HepG2 (cell line): Measurements from ENCODE around the gene FOXL3. TPM values are rescaled to one million over a fixed set of nuclear protein-coding genes. Genes with fewer than 3 reads are reported as not detected.

Source experiments
- ATAC-seq: fragments of 200-7000 bp; cut with Tn5 transposase; 3 replicates; pipeline ENCODE4 v1.9.1; 2020; ENCODE audit warnings: mild to moderate bottlenecking, moderate library complexity
- BruUV-seq: library from RNA; stranded (reverse); fragments of 400-500 nt; replicated peaks from 2 replicates; lab custom pipeline; 2021; lab: Mats Ljungman, UMichigan
- CTCF ChIA-PET: fragments of 300-600 bp; formaldehyde crosslinking; extraction: SDS; loops from one replicate; lab custom pipeline; 2021; ENCODE audit warnings: low total read pairs, inconsistent platforms, low intra/inter-chr PET ratio; lab: Yijun Ruan, JAX
- POLR2A ChIA-PET: fragments of 350-600 bp; sonication (Branson Sonifier 250); formaldehyde crosslinking; loops from one replicate; lab custom pipeline; 2020; ENCODE audit warnings: antibody characterized with exemption, inconsistent platforms; lab: Yijun Ruan, JAX
- DNase-seq: peaks from one replicate; pipeline ENCODE4 v3.0.0-alpha.2; 2015; ENCODE audit warnings: low spot score
- FAIRE-seq: peaks from 3 replicates; lab custom pipeline; 2011; peaks lifted over from hg19 to GRCh38; lab: Jason Lieb, UNC
- H2AFZ ChIP-seq: one replicate; pipeline ENCODE4 v1.6.1; 2011; ENCODE audit warnings: low read length, inconsistent platforms
- H3K27ac ChIP-seq: fragments of 300-600 bp; 3 replicates; pipeline ENCODE4 v1.8.0; 2011; ENCODE audit warnings: mixed run types, mild to moderate bottlenecking, mixed read lengths, low read length, inconsistent platforms; ENCODE audit not compliant: insufficient read depth; ENCODE audit errors: extremely low read length
- H3K27me3 ChIP-seq, 2 experiments: fragments of 200-600 bp in 1 of 2; 2 replicates in 1 of 2; 3 replicates in 1 of 2; pipeline versions ENCODE4 v1.6.0 to v1.8.0; 2011; ENCODE audit warnings: low read length in 2 of 2, mild to moderate bottlenecking in 2 of 2, moderate library complexity in 2 of 2, inconsistent platforms in 1 of 2; ENCODE audit not compliant: insufficient read depth in 2 of 2, control insufficient read depth in 1 of 2
- H3K36me3 ChIP-seq, 2 experiments: fragments of 200-600 bp in 1 of 2; replicated peaks in 1 of 2; 2 replicates in 1 of 2; 3 replicates in 1 of 2; pipeline versions ENCODE4 v1.5.1 to v1.8.0; 2011; ENCODE audit warnings: low read length in 2 of 2, inconsistent platforms in 1 of 2; ENCODE audit not compliant: insufficient read depth in 2 of 2, control insufficient read depth in 1 of 2
- H3K4me1 ChIP-seq: 2 replicates; pipeline ENCODE4 v1.5.1; 2012; ENCODE audit warnings: low read length, inconsistent platforms; ENCODE audit not compliant: insufficient read depth
- H3K4me2 ChIP-seq: 2 replicates; pipeline ENCODE4 v1.6.0; 2011; ENCODE audit warnings: low read depth, low read length, inconsistent platforms
- H3K4me3 ChIP-seq, 3 experiments: fragments of 200-600 bp in 1 of 3; sonication (generic), shearing (Covaris generic) in 1 of 3; replicated peaks in 1 of 3; 2 replicates each; pipeline ENCODE4 v1.5.1; 2011 to 2016; ENCODE audit warnings: low read length in 3 of 3, inconsistent platforms in 2 of 3, low read depth in 2 of 3, mild to moderate bottlenecking in 2 of 3, control low read depth in 1 of 3, mixed read lengths in 1 of 3; ENCODE audit not compliant: insufficient read depth in 1 of 3
- H3K79me2 ChIP-seq: one replicate; pipeline ENCODE4 v1.6.1; 2011; ENCODE audit warnings: low read length, inconsistent platforms; ENCODE audit not compliant: insufficient read depth
- H3K9ac ChIP-seq: 2 replicates; pipeline ENCODE4 v1.6.0; 2011; ENCODE audit warnings: mild to moderate bottlenecking, low read depth, low read length, inconsistent platforms; ENCODE audit not compliant: insufficient read depth
- H3K9me3 ChIP-seq: 2 replicates; pipeline ENCODE4 v1.5.1; 2012; ENCODE audit warnings: mild to moderate bottlenecking, low read length
- H4K20me1 ChIP-seq: 2 replicates; pipeline ENCODE4 v1.6.0; 2011; ENCODE audit warnings: inconsistent platforms, mild to moderate bottlenecking, low read length, moderate library complexity; ENCODE audit not compliant: insufficient read depth
- ARID5B ChIP-seq: IDR thresholded peaks from 2 replicates; pipeline ENCODE4 v1.4.0; 2020; ENCODE audit warnings: mild to moderate bottlenecking, missing genetic modification reagents
- DZIP1 ChIP-seq: sonication (generic); formaldehyde crosslinking; IDR thresholded peaks from 2 replicates; pipeline ENCODE4 v1.5.0; 2020; ENCODE audit warnings: mild to moderate bottlenecking, missing genetic modification reagents
- ZMYM3 ChIP-seq: sonication (generic); formaldehyde crosslinking; IDR thresholded peaks from 2 replicates; pipeline ENCODE4 v1.5.1; 2020; ENCODE audit warnings: mild to moderate bottlenecking, missing genetic modification reagents
- ZNF10 ChIP-seq: sonication (generic); formaldehyde crosslinking; IDR thresholded peaks from 2 replicates; pipeline ENCODE4 v1.4.0; 2020; ENCODE audit warnings: mild to moderate bottlenecking, low read depth, missing genetic modification reagents, borderline replicate concordance
- WGBS: methylation state at CpG from one replicate; pipeline ENCODE4 v1.1.6; 2017; ENCODE audit warnings: low lambda C conversion rate; 5-methylcytosine and 5-hydroxymethylcytosine counted together
- in situ Hi-C: cut with HindIII; loops from 2 replicates; pipeline ENCODE4 v1.10.0; 2017; ENCODE audit warnings: low pct_unique_long_range_greater_than_20kb; ENCODE audit not compliant: extremely low pct_ligation_motif_present
- intact Hi-C: fragments of 100-400 bp; cut with micrococcal nuclease; formaldehyde crosslinking; loops from one replicate; pipeline ENCODE4 v1.10.0; 2022; ENCODE audit not compliant: unreplicated experiment
- polyA plus RNA-seq, 8 experiments: library from polyadenylated mRNA; depleted of rRNA in 3 of 8; stranded (reverse) in 7 of 8; unstranded in 1 of 8; fragments of >200 nt; fragmentation: Illumina TruSeq in 4 of 8; extraction: Trizol in 4 of 8; gene quantifications; 2 replicates each; pipeline versions ENCODE4 v1.2.1 to v1.2.3, GENCODE V29; 2011 to 2016; ENCODE audit warnings: low read depth in 4 of 8, missing spikeins in 1 of 8, mixed read lengths in 1 of 8; ENCODE audit not compliant: insufficient read depth in 1 of 8
- total RNA-seq, 5 experiments: library from RNA; depleted of rRNA; stranded (reverse); fragments of >200 nt; fragmentation: Illumina TruSeq; extraction: Trizol; gene quantifications; 2 replicates each; pipeline ENCODE4 v1.2.3, GENCODE V29; 2016; ENCODE audit warnings: low read depth in 1 of 5

FOXL3 gene
- total and polyA plus RNA-seq, 2 of the 13 experiments (the other 11 are each of a cell fraction or from before 2014, with no cell fraction given), result not detected

DNA sequence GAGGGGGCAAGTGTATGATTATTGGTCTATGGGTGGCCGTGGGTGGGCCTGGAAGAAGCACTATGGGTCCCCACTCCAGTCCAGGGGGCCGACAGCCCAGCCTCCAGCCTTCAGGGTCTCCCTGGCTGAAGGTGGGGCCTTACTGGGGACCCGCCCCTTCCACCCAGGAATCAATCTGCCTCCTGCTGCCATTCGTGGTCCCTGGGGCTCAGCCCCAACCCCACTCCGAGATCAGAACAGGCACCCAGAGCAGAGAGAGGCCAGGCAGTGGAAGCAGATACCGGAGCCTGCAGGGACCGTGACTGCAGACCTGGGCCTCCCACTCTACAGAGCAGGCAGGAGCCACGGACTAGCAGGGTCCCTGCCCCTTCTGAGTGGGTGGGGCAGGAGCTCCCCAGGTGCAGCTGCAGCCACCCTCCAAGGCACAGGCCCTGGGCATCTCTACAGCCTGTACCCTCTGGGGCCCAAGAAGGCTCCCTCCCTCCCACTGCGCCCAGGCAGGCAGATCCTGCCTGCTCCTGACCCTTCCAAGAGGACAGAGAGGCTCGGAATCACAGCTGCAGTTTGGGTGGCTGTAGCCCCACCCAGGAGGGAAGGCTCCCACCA, 13.6 kb upstream of the FOXL3 start (continued):
- TF ChIP-seq ARID5B (CRISPR knock-in tag), result no peak
- TF ChIP-seq DZIP1, result no peak
- TF ChIP-seq ZNF10 (CRISPR knock-in tag), result no peak

DNA sequence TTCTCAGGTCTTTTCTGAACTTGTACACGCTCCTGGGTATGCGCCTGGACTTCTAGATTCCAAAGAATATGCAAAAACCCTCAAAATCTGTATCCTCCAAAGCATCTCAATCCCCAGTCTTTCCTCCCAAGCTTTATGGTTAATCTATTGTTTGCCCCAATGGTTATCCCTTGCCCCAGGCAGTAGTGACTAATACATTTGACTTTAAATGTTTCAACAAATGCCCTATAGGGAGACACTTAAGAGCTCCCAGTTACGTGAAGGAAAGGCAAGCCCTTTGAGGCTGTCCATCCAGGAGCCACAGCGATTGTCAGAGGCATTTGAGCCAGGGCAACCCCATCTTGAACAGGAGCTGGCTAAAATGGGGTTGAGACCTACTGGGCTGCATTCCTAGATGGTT, 12.7 kb upstream of the FOXL3 start:
- no peak overlapping the region for H2AFZ ChIP-seq
- peaks cover 0 to 5% of the 10 kb centered on the region in 2 experiments; a peak in 1 of 5 replicates for H3K27me3 ChIP-seq
- no peak for TF ChIP-seq ZMYM3 (CRISPR knock-in tag)
- no peaks in the 10 kb centered on the region for H3K4me1 ChIP-seq
- no peak overlapping the region for H3K4me2 ChIP-seq
- peaks cover 19% of the 10 kb centered on the region for H3K9me3 ChIP-seq
- in situ Hi-C loops, result no loop called here
- ChIA-PET CTCF (no interaction called here), POLR2A (no interaction called here)
- no TSS peak for BruUV-seq
- H3K79me2 ChIP-seq, result no peaks in the 10 kb centered on the region
- no peak overlapping the region for H3K27ac ChIP-seq
- intact Hi-C loops, result no loop called here
- no peak overlapping the region for H3K9ac ChIP-seq
- FAIRE-seq, result no peak
- 39% methylated on average over 4 of the region's 4 CpGs for WGBS
- no peak for DNase-seq
- no peaks in the 10 kb centered on the region for H3K36me3 ChIP-seq
- ATAC-seq, result no peak
- H3K4me3 ChIP-seq, result no peak overlapping the region
- no peaks in the 10 kb centered on the region for H4K20me1 ChIP-seq
